ENCODE measurements around the gene DBR1.

DBR1 gene

GRCh38 chr3:138124188-138124587 is 50.5 kb downstream of the DBR1 start:
- DNase-seq (ENCODE audit: low read depth in 2 of 2, low spot score in 1 of 2), result no peak

DNA sequence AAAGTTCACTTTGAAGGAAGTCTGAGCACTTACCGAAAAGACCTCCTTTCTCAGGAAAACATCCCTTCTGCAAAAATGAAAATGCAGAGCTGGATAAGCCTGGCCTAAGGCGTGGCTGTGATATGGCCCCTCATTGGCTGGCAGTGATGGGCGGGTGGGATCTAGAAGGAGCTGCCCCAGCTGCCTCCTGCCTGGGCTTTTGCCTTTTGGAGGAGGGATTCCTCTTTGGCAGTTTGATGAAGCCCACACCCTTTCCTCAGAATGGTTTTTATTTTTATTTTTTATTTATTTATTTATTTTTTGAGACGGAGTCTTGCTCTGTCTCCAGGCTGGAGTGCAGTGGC is 55.3 kb downstream of the DBR1 start:
- no peak for DNase-seq (ENCODE audit: low read depth in 2 of 2, low spot score in 1 of 2)

DNA sequence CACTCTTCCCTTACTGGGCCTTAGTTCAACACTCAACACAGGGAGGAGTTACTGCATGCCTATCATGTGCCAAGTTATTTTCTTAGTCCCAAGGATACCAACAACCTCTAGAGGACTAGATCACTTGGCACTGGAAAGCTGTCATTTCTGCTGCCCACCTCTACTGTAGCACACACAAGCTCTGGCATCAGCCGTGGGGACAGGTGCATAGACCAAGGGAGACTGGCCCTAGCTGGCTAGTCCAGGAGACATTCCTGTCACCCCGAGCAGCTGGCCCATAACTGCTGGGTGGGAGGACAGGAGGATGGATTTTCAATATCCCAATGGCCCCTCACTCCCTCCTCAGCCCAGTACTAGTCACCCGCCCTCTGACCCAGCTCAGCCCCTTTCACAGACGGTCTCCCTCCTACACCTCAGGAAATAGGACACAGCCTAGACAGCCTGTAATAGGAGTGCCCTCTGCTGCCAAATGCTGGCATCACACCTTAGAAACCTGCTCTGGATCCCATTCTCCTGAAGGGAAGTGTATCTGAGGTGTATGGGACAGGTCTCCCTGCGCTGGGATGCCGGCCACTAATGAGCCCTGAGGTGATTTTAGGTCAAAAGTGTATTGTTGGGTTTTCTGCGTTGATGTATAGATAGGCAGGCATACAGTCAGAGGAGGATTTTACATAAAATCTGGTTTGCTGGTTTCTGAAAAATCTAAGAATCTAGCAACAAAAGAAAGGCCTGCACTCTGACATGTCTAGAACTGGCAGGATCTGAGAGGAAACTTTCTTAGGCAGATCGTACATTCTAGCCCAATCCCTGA is 55.9 kb downstream of the DBR1 start:
- no peak for DNase-seq (ENCODE audit: low read depth in 2 of 2, low spot score in 1 of 2)

DNA sequence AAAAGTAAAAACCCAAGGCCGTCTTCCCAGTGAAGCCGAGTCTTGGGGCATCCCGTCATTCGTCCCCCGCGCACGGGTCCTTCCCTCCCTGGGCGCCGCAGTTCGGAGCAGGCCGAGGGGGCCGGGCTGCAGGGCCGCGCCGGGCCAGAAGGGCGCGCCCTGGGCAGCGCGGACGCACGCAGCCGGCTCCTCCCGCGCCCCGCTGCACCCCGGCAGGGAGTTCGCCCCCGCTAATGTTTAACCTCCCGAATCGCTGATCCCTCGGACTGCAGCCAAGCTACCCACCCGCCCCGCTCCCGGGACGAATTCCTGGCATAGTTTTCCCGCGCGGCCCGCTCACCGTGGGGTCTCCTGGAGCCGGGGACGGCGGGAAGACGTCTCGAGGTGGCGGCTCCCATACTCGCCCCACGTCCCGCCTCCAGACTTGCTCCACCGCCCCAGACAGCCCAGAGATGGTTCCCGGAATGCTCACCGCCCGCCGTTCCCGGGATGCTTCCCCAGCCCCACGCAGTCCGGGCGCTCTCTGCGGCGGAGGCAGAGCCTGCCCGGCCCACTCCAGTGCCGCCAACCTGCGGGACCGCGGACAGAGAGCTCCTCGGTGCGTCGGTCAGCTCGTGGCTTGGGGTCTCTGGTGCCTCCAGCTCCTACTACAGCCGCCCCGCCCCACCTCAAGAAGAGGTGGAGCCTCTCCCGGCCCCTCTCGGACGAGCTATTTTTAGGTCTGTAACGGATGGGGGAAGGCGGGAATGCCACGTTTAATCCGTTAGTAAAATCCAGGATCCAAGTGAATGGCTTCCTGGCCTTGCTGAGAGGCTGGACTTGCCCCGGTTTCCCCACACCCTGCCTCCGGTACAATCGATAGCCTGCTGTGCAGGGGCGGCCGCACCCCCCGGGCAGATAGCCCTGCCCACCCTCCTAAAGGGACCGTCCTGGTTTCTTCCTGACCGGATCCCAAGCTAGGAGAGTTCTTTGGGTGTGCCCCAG is 59.4 kb downstream of the DBR1 start, which contains the start of gene DZIP1L:
TSS of gene DZIP1L (minus strand) at position 621 of the 984 bp plus-strand sequence. CDS start 11,637 bp downstream, outside the sequence.
- DNase-seq (ENCODE audit: low read depth in 2 of 2, low spot score in 1 of 2), result no peak

GRCh38 chr3:138114431-138114918 is 60.2 kb downstream of the DBR1 start:
- DNase-seq (ENCODE audit: low read depth in 2 of 2, low spot score in 1 of 2), result no peak

DNA sequence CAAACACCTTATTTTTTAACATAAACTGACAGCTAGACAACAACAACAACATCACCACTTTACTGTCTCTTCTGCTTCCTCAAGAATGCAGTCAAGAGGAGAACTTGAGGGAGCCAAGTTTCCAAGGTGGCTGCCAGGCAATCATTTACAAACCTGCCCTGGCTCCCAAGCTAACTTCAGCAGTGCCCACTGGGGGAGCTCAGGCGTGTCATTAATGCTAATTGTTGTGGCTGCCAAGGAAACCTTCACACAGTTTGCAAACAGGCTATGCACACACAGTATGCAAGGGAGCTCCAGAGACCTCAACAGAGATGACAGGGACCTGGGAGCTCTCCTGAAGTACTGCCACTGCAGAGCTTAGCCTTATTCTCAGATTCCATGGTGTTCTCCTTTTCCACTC is 61.4 kb downstream of the DBR1 start:
- DNase-seq (ENCODE audit: low read depth in 2 of 2, low spot score in 1 of 2), result no peak

DNA sequence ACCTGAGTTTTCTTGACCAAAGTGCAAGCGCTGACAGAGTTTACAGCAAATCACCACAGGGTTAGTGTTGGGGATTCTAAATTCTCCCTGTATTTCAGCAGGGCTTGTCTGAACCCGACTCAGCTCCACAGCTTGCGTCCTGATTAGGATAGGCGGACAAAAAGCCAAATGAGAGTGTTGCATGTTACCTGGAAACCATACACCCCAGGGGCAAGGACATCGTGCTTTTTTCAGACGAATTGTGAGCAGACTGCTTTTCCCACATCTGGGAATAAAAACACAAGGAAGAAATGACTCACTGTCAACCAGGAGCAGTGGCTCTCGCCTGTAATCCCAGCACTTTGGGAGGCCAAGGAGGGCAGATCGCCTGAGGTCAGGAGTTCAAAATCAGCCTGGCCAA is 62.4 kb downstream of the DBR1 start:
- no peak for DNase-seq (ENCODE audit: low read depth in 2 of 2, low spot score in 1 of 2)

Data from stimulated activated CD8-positive, alpha-beta memory T cell treated with anti-CD3 and anti-CD28 coated beads, Interleukin-4, amount 100 ng/mL, for 1 hour (primary cell).